HG03095 (cell line): ENCODE measurements around the gene SLC12A9.

Source experiments
- ATAC-seq: cut with Tn5 transposase; IDR thresholded peaks from one replicate; pipeline ENCODE4 v1.9.1; 2021; ENCODE audit warnings: moderate library complexity; ENCODE audit not compliant: unreplicated experiment

The SLC12A9 gene

DNA sequence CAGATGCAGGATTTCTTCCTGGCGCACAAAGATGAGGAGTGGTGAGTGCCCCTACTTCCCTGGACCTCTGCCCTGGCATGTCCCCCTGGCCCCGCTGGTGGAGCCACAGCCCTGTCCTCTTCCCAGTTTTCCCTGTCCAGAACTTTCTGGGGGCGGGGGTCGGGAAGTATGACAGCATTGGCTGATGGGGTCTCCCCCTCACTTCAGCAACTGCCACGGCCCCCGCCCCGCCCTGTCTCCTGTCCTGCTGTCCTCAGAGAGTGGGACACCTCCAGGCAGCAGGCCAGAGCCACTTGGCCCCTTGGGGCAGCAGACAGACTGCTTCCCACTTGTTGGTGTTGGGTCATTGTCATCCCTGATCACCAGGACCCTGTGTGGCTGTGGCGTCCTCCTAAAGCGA, 29.7 kb downstream of the SLC12A9 start:
- no peak for ATAC-seq

DNA sequence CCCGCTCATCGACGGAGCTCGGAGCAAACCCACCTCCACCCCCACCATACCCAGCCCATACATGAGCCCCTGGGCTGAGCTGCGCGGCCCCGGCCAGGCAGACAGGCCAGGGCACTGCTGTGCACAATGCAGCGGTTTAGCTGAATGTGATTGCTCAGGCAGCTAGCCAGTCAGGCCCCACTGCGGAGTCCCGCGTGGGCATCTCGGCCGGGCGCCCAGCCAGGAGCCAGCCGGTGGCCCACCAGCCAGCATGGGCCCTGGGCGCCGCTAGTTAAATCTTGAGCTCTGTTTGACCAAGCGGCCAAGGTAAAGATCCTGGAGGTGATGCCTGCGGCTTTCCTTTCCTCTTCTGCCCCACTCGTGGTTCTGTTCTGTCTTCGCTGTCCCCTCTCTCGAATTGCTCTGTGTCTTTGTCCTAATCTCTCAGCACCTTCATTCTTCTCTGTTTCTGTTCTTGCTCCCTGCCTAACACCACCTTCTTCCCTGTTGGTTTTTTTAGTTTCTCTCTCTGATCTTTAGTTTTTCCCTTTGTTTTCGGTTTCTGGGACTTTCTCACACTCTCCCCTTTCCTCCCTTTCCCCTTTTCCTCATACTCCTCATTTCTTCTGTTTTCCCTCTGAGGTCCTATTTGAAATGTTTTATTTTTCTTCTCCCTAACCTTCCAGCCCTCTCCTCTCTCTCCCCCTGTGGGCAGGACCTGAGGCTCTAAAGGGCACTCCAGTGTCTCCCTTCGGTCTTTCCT, 30.4 kb downstream of the SLC12A9 start:
- ATAC-seq = no peak

DNA sequence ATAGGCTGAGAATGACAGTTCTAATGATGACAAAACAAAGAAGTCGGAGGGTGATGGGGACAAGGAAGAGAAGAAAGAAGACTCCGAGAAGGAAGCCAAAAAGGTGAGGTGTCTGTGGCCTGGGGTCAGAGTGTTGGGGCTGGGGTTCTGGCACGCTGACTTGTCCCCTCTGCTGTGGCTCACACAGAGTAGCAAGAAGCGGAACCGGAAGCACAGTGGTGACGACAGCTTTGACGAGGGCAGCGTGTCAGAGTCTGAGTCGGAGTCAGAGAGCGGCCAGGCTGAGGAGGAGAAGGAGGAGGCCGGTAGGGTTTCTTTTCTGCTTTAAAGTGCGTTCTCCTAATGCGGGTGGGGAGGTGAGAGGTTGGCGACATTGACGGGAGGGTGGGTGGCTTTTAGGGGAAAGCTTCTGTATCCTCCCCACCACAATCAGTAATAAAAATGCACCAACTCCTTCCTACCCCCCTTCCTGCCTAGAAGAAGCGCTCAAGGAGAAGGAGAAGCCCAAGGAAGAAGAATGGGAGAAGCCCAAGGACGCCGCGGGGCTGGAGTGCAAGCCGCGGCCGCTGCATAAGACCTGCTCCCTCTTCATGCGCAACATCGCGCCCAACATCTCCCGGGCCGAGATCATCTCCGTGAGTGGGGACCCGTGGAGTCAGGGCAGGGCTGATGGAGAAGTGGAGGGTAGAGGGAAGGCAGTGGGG, 32.4 kb downstream of the SLC12A9 start:
- ATAC-seq = no peak

DNA sequence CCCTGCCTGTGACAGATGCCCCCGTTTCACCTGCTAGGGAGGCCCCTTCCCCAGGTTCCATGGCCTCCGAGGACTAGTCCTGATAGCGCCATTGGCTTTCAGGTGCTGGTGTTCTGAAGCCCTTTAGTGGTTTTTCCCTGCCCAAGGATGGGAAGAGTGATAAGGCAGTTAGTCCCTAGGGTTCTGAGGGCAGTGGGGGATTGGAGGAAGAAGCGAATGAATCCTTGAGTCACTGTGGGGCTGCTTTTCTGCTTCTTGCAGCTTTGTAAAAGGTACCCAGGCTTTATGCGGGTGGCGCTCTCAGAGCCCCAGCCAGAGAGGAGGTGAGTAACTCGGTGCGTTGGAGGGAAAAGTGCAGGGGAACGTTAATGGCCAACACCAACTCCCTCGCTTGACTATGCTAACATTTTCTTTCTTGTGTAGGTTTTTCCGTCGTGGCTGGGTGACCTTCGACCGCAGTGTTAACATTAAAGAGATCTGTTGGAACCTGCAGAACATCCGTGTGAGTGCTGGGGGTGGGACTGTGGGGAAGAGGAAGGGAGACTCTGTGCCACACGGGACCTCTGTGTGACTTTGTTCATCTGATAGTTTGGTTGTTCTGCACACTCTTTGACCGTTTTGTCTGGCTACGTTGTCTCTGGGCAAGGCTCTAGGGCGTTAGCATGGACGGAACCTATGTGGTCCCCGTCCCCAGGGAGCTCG, 33.1 kb downstream of the SLC12A9 start:
- no peak for ATAC-seq

DNA sequence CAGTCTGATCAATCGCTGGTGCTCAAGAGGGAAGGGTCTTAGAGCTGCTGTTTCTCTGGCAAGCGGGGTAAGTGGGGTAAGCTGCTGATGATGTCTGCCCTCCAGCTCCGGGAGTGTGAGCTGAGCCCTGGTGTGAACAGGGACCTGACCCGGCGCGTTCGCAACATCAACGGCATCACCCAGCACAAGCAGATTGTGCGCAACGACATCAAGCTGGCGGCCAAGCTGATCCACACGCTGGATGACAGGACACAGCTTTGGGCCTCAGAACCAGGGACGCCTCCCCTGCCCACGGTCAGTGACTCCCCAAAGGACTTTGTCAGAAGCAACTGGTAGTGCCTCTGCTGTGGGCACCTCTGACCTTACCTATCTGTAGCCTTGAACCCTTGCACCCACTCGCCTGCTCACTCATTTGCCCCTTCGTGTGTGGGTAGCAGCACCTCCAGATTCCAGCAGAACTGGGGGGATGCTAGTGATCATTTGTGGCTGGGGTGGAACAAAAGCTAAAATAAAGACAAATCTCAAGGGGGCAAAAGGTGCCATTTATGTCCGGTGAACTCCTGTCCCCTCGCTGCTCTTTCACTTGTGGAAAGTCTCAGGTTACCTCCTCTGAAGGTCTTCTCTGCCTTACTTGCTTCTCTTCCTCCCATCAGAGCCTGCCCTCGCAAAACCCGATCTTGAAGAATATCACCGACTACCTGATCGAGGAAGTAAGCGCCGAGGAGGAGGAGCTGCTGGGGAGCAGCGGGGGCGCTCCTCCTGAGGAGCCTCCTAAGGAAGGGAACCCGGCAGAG, 33.8 kb downstream of the SLC12A9 start:
- no peak for ATAC-seq

DNA sequence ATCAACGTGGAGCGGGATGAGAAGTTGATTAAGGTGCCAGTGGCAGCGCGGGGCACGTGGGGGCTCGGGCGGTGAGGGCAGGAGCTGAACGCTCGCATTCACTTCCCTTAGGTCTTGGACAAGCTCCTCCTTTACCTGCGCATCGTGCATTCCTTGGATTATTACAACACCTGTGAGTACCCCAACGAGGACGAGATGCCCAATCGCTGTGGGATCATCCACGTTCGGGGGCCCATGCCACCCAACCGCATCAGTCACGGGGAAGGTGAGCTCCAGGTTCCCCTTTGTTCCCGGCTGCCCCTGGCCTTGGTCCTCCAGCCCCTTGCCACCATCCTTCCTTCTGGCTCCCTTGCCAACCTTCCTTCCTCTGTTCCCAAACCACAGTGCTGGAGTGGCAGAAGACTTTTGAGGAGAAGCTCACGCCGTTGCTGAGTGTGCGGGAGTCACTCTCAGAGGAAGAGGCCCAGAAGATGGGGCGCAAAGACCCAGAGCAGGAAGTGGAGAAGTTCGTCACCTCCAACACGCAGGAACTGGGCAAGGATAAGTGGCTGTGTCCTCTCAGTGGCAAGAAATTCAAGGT, 34.5 kb downstream of the SLC12A9 start:
- no peak for ATAC-seq

DNA sequence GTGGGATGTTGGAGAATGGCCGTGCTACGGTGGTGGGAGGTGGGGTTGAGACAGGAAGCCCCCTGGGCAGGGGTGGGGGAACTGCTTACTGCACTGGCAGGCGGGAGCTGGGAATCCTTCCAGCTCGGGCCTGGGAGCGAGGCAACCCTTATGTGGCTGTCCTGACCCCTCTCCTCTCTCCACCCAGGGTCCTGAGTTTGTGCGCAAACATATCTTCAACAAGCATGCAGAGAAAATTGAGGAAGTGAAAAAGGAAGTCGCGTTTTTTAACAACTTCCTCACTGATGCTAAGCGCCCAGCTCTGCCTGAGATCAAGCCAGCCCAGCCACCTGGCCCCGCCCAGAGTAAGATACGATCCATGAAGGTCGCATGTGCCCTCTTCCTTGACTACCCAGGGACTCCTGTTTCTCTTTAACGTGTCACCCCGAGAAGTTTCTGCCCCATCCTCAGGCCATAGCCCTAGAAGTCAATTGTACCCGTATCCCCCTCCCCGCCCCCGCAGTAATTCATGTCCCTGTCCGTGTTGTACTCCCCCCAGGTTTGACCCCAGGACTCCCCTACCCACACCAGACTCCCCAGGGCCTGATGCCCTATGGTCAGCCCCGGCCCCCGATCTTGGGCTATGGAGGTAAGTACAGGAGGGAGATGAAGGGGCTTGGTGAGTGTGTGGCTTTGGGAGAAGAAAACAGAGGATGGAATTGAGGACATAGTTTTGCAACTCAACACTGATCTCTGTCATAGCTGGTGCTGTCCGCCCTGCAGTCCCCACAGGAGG, 35.2 kb downstream of the SLC12A9 start:
- ATAC-seq = peak; percentile 36

DNA sequence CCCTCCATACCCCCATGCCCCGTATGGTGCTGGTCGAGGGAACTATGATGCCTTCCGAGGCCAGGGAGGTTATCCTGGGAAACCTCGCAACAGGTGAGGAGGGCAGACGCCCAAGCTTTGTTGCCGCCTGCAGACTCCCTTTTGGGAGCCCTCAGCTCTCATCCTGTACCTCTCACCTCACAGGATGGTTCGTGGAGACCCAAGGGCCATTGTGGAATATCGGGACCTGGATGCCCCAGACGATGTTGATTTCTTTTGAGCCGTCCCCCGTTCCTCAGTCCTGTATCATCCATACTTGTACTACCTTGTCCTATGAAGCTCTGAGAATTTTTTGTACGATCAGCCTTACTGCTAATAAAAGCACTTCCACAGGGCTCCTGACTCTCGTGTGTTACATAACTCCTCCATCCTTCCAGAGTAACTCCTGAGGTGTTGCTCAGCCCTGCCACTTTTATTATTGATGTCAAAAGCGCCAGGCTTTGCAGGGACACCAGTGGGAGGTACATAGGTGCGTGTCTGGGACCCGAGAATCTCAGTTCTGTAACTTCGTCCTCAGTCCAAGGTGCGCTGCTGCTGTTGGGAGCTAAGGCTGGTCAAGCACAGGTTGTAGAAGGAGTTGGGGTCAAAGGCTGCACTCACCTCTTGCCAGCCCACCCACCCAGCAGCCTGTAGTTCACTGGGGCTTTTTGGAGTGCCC, 35.9 kb downstream of the SLC12A9 start:
- ATAC-seq = no peak

DNA sequence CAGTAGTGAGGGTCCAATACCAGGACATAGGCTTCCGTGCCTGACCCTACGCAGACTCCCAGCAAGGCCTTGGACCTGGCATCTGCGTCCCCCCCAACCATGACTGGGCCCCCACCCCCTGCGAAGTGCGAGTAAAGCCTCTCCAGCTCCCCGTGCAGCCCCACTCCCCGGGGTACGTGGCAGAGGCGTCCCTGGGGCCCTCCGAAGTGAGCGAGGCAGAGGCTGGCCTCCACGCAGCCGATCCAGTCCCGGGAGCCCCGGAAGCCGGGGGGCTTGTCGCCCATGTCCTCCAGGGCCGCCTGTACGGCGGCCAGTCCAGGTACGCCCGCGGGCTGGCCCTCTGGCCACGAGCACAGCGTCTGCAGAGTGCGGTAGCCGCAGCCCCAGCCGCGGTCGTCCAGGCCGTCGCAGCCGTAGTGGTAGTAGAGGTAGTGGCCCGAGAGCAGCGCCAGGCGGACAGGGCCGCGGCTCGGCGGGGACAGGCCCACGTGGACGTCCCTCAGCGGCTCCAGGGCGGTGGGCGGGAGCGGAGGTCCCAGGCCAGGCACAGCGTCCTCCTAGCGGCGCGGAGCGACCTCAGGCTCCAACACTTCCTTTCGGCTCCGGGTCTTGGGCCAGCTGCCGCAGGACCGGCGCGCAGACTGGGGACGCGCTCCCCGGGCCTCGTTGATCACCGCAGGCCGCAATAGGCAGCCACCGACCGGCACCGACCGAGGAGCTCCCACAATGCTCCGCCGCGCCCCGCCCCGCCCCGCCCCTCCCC, 36.7 kb downstream of the SLC12A9 start, which contains the start of gene UFSP1:
TSS of gene UFSP1 (minus strand) at position 728 of the 763 bp plus-strand sequence. CDS start at position 284, 444 bp downstream.
- no peak for ATAC-seq

DNA sequence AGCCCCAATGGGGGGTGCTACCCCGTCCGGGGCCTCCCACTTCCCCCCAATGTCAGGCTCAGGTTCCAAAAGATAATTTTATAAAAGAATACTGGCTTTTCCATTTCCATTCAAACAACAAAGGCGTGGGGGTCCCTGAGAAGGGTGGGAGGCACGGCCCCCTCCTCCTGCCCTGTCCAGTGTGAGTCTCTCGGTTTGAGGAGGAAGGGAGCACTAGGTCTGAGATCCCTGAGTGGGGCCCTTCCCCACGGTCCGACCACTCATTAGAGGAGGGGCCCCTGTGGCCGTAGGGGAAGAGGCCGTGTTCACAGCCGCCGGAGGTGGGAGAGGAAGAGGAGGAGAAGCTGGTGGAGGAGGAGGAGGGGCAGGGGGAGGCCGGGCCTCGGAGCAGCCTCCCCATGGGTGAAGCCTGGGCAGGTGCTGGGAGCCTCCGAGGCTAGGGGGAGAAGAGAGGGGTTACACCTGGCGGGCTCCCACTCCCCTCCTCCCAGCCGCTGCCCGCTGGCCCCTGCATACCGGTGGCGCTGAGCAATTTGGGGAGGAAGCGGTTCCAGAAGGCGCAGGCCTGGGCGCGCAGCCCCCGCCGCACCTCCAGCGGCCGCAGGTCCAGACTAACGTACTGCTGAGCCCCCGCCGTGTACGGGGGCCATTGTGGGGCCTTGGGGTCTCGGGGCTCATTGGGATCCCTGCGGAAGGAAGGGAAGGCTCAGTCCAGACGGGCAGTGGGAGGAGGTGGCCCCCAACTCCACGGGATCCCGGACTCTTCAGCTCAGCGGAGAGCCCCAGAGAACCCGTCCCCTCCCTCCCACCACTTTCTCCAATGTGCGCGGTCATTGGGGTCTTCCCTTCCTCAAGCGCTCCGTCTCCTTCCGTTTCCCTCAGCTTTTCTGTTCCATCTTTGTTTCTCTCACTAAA, 38.4 kb downstream of the SLC12A9 start:
- no peak for ATAC-seq

DNA sequence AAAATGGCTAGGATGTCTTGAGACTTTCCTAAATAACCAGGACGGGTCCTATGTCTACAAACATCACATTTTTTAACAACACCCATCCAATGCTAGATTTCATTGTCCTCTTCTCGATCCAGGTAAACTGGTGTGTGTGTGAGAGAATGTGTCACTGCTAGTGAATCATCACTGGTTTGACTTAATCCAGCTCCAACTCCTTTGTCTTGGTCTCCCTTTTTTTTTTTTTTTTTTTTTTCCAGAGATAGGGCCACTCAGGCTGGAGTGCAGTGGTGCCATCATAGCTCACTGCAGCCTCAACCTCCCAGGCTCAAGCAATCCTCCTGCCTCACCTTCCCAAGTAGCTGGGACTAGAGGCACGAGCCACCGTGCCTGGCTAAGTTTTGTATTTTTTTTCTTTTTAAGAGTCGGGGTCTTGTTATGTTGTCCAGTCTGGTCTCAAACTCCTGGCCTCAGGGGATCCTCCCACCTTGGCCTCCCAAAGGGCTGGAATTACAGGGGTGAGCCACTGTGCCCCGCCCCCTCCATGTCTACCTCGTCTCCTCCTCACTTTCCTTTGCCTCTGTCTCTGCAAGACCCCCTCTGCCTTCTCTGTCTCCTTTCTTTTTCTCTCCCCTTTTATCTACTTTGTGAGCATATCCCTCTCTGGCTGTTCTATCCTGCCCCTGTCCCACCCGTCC, 39.2 kb downstream of the SLC12A9 start:
- ATAC-seq = no peak

DNA sequence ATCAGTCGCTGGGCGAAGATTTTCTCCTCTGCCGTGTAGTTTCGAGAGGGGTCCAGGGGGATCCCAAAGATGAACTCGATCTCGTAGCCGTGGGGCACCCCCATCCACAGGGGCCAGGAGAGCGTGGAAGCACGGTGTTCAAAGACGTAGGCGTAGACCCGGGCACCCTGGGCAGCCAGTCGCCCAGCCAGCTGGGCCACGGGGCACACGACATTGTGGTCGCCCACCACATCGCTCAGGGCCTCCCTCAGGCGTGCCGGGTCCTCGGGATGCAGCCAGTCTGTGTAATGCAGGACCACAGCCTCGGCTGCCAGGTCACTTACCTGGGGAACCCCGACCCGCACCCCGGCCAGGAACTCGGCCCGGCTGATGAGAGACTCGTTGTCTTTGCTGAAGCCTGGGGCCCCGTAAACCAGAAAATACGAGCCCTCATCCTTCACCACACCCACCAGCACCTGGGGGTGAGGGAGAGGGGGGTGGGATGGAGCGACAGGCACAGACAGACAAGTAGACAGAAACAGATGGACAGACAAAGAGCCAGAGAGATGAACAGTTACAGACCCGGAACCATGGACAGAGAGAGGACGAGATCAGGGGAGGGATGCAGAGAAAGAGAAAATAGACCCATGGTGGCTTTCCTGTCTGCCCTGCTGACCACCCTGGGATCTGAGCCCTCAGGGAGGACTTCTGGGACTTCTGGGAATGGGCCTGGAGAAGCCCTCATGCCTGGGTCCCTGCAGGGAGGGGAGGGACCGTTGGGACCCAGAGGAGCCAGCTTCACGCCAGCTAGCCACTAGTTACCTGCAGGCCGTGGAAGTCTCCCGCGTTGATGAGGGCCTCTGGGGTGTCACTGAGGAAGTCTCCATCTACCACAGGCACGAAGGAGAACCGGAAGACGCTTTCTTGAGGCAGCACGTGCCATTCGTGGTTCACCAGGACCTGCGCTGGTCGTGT, 40.1 kb downstream of the SLC12A9 start:
- no peak for ATAC-seq

DNA sequence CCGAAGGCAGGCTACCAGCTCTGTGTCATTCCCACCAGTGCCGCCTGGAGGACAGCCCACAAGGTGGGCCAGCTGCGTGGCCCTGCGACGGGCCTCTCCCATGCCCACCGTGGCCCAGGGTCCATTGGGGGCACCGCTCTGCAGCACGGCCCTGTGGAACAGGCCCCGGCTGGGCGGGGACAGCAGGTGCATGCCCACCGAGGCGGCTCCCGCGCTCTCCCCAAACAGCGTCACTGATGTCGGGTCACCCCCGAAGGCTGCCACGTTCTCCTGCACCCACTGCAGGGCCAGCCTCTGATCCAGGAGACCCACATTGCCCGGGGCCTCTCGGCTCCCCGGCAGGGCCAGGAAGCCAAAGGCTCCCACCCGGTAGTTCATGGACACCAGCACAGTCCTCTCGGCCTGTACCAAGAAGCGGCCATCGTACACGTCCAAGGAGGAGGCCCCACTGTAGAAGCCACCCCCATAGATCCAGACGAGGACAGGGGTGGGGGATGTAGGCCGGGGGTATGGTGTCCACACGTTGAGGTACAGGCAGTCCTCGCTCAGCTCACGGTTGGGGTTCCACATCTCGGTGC, 40.9 kb downstream of the SLC12A9 start:
- no peak for ATAC-seq

DNA sequence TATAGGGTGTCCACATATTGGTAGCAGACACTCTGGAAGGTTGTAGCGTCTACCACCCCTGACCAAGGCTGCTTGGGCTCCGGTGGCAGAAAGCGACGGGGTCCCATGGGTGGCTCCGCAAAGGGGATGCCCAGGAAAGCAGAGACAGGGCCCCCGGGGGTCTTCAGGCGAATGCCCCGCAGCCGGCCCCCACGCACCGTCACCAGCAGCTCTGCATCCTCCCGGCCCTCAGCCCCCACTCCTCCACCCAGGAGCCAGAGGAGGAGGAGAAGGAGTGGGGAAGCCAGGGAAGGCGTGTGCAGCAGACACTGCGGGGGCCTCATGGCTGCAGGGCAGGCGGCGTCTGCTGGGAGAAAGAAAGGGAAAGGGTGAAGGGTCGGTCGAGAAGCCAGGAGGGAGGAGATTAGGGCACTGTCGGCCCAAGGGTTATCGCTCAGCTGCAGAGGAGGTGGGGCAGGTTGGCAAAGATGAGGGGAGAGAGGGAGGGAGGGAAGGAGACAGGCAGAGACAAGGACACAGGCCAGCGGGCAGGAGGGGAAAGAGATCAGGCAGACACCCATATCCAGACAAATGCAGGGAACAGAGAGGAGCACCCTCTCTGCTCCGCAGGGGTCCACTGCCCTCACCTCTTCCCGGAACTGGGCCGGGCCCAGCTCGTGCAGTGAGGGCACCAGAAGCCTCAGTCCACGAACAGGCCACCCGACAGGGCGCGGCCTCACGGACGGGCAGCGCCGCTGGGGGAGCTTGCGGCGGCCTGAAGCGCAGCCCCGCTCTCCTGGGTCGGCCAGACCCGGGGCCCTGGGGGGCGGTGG, 41.6 kb downstream of the SLC12A9 start:
- ATAC-seq = no peak
